ENCODE results near the gene ADAMTS9. TPM values are rescaled to one million over a fixed set of nuclear protein-coding genes. Genes with fewer than 3 reads are reported as not detected.
A peak's percentile ranks its signal among the peaks of the same experiment; 100 is the strongest.

ADAMTS9 gene
- total RNA-seq, 1 donor from 2014 or later, result 261 TPM

DNA sequence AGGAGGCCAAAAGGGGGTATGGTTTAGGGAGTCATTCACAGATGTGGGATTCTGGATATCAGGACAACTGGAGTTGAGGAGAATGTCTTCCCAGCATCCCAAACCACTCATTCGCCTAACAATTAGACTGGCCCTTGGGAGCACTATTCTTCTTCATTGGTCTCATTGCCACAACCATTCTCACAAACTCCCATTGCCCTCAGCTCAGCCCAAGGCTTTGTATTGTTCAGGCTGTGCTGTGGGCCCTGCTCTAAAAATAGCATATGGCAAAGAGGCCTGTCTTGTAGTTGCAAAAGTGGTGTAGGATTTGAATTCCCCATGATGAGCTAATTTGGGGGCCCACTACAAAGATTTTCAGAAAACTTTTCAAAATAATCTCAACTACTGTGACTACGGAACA, 6.3 kb upstream of the ADAMTS9 start:
- H3K4me3 Mint-ChIP-seq (ENCODE audit: unreplicated experiment), result no peak overlapping the region
- no peaks in the 10 kb centered on the region for H3K9me3 Mint-ChIP-seq (ENCODE audit: unreplicated experiment)
- H3K27ac Mint-ChIP-seq (ENCODE audit: unreplicated experiment), result no peak overlapping the region
- H3K27me3 Mint-ChIP-seq (ENCODE audit: unreplicated experiment), result no peaks in the 10 kb centered on the region
- peaks cover 12% of the 10 kb centered on the region for H3K4me1 Mint-ChIP-seq (ENCODE audit: unreplicated experiment)
- H3K36me3 Mint-ChIP-seq (ENCODE audit: low read depth, unreplicated experiment), result no peaks in the 10 kb centered on the region
- TF ChIP-seq, protein P1, sequence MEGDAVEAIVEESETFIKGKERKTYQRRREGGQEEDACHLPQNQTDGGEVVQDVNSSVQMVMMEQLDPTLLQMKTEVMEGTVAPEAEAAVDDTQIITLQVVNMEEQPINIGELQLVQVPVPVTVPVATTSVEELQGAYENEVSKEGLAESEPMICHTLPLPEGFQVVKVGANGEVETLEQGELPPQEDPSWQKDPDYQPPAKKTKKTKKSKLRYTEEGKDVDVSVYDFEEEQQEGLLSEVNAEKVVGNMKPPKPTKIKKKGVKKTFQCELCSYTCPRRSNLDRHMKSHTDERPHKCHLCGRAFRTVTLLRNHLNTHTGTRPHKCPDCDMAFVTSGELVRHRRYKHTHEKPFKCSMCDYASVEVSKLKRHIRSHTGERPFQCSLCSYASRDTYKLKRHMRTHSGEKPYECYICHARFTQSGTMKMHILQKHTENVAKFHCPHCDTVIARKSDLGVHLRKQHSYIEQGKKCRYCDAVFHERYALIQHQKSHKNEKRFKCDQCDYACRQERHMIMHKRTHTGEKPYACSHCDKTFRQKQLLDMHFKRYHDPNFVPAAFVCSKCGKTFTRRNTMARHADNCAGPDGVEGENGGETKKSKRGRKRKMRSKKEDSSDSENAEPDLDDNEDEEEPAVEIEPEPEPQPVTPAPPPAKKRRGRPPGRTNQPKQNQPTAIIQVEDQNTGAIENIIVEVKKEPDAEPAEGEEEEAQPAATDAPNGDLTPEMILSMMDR (IDR thresholded peaks at IDR 0.05; ENCODE audit: unreplicated experiment), result no peak
- no peak for DNase-seq (ENCODE audit: low spot score)

DNA sequence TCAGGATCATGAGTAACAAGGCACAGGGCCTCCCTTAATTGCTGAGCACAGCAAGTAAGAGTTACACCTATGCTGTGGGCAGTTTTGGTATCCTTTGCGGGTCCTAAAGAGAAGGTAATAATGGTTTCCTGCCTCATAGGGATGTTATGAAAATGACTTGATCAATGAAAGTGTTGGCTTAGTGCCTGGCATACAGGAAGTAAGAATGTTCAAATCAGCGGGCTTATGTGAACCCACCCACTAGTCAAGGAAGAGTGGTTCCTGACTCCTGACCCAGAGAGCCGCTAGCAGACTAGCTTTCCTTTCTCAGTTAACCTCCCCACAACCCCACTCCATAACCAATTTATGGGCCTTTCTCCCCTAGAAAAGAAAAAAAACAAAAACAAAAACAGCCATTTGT, 5.2 kb upstream of the ADAMTS9 start:
- peaks cover 3% of the 10 kb centered on the region for H3K27me3 Mint-ChIP-seq (ENCODE audit: unreplicated experiment)
- no peaks in the 10 kb centered on the region for H3K9me3 Mint-ChIP-seq (ENCODE audit: unreplicated experiment)
- DNase-seq (ENCODE audit: low spot score), result no peak
- H3K27ac Mint-ChIP-seq (ENCODE audit: unreplicated experiment), result no peak overlapping the region
- TF ChIP-seq, protein P1 (IDR thresholded peaks at IDR 0.05; ENCODE audit: unreplicated experiment), result no peak
- H3K4me3 Mint-ChIP-seq (ENCODE audit: unreplicated experiment), result no peak overlapping the region
- peaks cover 19% of the 10 kb centered on the region for H3K4me1 Mint-ChIP-seq (ENCODE audit: unreplicated experiment)
- no peaks in the 10 kb centered on the region for H3K36me3 Mint-ChIP-seq (ENCODE audit: low read depth, unreplicated experiment)

DNA sequence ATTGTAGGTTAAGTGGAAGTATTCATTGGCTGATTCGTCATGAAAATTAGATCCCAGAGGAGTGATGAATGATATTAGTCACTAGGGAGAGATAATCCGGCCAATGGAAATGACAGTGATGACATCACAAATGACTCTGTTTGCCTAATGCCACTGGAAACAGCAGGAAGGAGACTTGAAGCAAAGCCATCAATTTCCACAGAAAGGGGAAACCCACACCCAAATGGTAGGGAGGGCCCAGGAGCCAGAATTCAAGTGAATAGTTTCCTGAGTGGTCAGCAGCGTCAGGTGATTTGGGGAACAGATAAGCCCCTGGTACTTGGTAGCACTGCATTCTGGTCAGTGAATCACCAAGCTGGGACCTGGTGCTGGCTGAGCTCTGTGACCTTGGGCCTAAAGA, 3.3 kb upstream of the ADAMTS9 start:
- H3K9me3 Mint-ChIP-seq (ENCODE audit: unreplicated experiment), result no peaks in the 10 kb centered on the region
- H3K4me1 Mint-ChIP-seq (ENCODE audit: unreplicated experiment), result peaks cover 29% of the 10 kb centered on the region
- H3K4me3 Mint-ChIP-seq (ENCODE audit: unreplicated experiment), result no peak overlapping the region

DNA sequence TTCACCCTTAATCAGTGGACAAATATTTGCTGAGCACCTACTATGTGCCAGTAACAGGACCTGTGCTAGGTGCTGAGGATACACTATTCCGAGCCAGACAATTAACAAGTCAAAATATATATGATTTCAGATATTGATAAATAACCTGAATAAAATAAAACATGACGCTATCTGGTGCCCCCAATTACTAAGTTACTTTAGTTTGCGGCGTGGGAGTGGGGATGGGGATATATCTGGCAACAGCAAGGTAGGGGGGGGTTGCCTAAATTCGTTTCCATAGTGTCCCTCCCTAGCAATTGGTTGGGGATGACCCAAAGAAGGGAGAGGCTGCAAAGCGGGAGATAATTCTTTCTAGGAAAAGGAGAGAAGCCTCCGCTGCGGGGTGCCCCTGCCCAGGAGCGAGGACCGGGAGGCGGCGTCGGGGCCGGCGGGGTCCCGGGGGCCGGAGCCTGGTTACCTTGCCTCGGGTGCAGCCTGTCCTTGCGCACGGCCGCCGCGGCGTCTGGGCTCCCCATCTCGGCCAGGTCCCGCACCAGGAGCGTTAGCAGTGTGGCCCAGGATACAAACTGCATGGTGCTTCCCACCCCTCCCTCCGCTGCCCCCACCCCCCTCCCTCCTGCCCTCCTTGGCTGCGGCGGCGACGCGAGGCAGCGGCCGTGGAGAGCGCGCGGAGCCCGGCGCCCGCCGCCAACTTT, 567 bp downstream of the ADAMTS9 start:
- Mint-ChIP-seq H3K9me3 (ENCODE audit: unreplicated experiment) (no peaks in the 10 kb centered on the region), H3K27ac (ENCODE audit: unreplicated experiment) (peak overlapping the region; percentile 92), H3K27me3 (ENCODE audit: unreplicated experiment) (peaks cover 16% of the 10 kb centered on the region), H3K4me1 (ENCODE audit: unreplicated experiment) (peaks cover 47% of the 10 kb centered on the region), H3K4me3 (ENCODE audit: unreplicated experiment) (peak overlapping the region; percentile 99), H3K36me3 (ENCODE audit: low read depth, unreplicated experiment) (peaks cover 49% of the 10 kb centered on the region)
- no peak for DNase-seq (ENCODE audit: low spot score)
- TF ChIP-seq, protein P1 (IDR thresholded peaks at IDR 0.05; ENCODE audit: unreplicated experiment), result no peak

More for the DNA sequence above, 3.3 kb upstream of the ADAMTS9 start:
- H3K36me3 Mint-ChIP-seq (ENCODE audit: low read depth, unreplicated experiment), result peaks cover 12% of the 10 kb centered on the region
- TF ChIP-seq, protein P1 (IDR thresholded peaks at IDR 0.05; ENCODE audit: unreplicated experiment), result no peak
- no peak overlapping the region for H3K27ac Mint-ChIP-seq (ENCODE audit: unreplicated experiment)
- no peak for DNase-seq (ENCODE audit: low spot score)
- peaks cover 7% of the 10 kb centered on the region for H3K27me3 Mint-ChIP-seq (ENCODE audit: unreplicated experiment)

DNA sequence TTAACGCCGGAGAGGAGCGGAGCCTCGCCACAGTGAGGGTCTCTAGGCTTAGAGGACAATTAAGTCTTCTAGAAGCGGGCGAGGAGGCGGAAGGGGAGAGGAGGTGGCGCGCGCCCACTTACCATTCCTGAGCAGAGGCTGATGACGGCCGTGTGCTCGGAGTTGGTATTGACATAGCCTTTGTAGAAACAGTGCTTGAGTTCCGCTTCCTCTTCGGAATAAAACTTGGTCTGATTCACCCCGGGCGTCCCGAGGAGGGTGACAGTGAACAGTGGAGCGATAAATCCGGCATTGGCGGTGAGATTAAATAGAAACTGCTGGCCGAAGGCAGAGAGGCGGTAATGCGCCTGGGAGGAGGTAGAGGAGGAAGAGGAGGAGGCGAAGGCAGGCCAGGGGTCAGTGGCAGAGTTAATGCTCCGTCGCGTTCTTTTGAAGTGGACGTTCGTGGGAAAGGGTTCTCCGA, 1.3 kb downstream of the ADAMTS9 start:
- TF ChIP-seq, protein P1 (IDR thresholded peaks at IDR 0.05; ENCODE audit: unreplicated experiment), result no peak
- H3K9me3 Mint-ChIP-seq (ENCODE audit: unreplicated experiment), result no peaks in the 10 kb centered on the region
- peak overlapping the region; percentile 92 for H3K27ac Mint-ChIP-seq (ENCODE audit: unreplicated experiment)
- DNase-seq (ENCODE audit: low spot score), result peak; percentile 35
- H3K27me3 Mint-ChIP-seq (ENCODE audit: unreplicated experiment), result peaks cover 16% of the 10 kb centered on the region
- H3K4me1 Mint-ChIP-seq (ENCODE audit: unreplicated experiment), result peaks cover 53% of the 10 kb centered on the region
- peaks cover 54% of the 10 kb centered on the region for H3K36me3 Mint-ChIP-seq (ENCODE audit: low read depth, unreplicated experiment)
- peak overlapping the region; percentile 99 for H3K4me3 Mint-ChIP-seq (ENCODE audit: unreplicated experiment)

Measured in endothelial cell (in vitro differentiated cells).